KBM-7 (cell line): ENCODE results near the gene ADAM12.

ENCODE experiments used
- DNase-seq: peaks from one replicate; pipeline ENCODE4 v3.0.0-alpha.2; 2015
- in situ Hi-C: fragments of 300-500 bp; cut with MboI; formaldehyde crosslinking; loops from 2 replicates; pipeline ENCODE4 v1.14.3; 2020; ENCODE audit warnings: low sequenced_read_pairs, low pct_unique_long_range_greater_than_20kb, mixed read lengths

ADAM12 gene

DNA sequence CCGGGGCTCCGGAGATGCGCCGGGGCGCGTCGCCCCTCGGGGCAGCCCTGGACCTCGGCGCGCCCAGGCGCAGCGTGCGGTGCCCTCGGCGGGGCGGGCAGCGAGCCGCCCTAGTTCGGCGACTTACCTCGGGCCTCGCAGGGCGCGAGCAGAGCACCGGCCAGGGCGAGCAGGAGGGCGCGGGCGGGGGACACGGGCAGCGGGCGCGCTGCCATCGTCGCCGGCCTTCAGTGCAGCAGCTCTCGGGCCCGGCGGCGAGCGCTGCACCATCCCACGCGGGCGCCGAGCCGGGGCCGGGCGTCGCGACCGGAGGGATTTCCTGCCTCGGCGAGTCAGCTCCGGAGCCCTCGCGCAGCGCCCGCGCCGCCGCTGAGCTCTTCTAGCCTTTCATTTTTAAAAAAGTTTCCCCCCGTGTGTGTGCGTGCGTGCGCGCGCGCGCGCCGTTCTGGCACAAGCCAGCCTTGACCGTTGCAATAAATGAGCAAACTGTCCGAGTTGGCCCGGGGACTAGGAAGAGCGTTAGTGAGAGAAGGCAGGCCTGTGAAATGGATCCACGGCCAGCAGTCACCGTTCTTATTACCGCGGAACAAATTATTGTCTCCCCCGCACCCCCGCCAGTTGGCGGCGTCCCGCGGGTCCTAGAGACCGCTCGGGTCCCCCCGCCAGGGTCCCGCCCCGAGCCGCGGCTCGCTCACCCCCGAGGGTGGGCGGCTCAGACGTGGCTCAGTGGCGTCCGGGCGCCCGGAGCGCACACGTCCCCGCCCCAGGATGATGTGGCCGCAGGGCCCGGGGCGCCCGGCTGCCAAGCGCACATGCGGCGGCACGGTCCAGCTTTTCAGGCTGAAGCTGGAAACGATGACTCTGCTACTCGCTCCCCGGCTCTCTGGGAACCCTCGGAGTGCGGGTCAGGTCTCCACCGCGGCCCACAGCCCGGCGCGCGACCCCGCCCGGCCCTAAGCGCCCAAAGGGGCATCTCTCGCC, at the start of gene ADAM12:
Gene ADAM12 (minus strand): TSS at position 547 of the 981 bp plus-strand sequence. CDS start 332 bp downstream, at position 215.
- no peak for DNase-seq
- in situ Hi-C loops, result no loop called here

DNA sequence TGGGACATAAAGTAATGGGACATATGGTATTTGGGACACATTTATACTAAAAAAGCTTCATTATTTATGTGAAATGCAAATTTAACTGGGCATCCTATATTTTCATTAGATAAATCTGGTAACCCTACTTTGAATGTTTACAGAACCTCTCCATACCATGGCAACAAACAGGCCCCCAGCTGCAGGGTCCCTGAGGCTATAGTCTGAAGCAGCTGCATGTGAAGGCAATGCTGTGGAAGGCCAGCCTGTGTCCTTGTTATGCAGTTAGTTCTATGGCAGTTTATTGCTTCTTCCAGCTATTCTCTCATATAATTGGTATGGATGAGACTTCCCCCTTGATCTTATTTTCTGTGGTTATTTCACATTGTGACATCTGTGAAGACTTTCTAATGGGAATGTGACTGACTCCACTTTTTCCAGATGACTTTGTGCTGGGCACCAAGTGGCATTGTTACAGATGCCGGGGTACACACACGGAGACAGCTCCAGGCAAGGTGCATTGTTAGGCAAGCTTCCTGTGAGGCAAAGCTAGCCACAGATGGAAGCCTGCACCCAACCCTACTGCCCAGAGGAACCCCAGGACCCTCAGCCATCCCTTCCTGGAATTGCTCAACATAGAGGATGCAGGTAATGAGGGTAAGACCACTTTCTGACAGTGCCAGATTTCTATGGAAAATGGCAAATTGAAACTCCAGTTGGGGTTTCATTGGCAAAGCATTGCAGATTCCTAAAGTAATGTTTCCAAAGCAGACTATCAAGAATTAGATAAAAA, 49.5 kb upstream of the ADAM12 start:
- in situ Hi-C loops, result no loop called here
- no peak for DNase-seq

- in situ Hi-C loops, result no loop called here
- no peak for DNase-seq
Observed at GRCh38 chr10:126434235-126434634, 46.0 kb upstream of the ADAM12 start.

GRCh38 chr10:126433351-126433750, 45.1 kb upstream of the ADAM12 start:
- DNase-seq, result no peak
- in situ Hi-C loops, result no loop called here

- no peak for DNase-seq
- in situ Hi-C loops, result no loop called here
Observed at GRCh38 chr10:126432507-126432906, 44.2 kb upstream of the ADAM12 start.

DNA sequence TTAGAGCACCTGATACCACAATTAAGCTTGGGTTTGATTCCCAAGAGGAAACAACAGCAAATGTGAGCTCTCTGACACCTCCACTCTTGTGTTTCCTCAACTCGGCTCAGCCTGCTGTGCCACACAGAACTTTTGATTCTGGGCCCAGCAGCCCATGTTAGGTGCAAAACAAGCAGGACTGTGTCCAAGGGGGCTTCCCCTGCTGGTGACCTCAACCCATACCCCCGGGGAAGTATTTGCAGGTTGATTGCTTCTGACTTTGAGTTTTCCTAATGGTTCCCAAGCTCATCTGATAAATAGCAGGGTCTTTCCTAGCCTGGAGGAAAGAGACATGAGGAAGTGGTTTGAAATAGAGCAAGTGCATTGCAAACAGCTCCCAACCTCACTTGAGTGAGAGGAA, 43.5 kb upstream of the ADAM12 start:
- in situ Hi-C loops, result no loop called here
- DNase-seq, result no peak

DNA sequence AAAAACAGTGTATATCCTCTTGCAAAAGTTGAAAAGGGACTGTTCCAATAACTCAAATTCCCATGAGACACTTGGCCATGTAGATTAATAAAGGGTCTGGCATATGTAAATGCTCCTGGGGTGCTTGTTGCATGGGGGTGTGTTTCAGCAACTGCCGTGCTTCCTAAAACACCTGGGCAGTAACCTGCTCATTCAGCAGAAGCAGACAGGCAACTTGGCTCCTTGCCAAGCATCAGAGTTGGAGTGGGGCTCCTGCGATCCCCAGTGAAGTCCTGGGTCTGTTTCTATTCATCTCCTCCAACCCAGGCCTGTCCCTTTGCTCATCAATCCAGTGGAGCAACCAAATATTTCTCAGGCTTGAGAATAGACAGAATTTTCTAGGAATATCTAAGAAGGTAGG, 42.2 kb upstream of the ADAM12 start:
- no peak for DNase-seq
- in situ Hi-C loops, result no loop called here

- in situ Hi-C loops, result no loop called here
Observed at GRCh38 chr10:126429275-126429674, 41.0 kb upstream of the ADAM12 start.

DNA sequence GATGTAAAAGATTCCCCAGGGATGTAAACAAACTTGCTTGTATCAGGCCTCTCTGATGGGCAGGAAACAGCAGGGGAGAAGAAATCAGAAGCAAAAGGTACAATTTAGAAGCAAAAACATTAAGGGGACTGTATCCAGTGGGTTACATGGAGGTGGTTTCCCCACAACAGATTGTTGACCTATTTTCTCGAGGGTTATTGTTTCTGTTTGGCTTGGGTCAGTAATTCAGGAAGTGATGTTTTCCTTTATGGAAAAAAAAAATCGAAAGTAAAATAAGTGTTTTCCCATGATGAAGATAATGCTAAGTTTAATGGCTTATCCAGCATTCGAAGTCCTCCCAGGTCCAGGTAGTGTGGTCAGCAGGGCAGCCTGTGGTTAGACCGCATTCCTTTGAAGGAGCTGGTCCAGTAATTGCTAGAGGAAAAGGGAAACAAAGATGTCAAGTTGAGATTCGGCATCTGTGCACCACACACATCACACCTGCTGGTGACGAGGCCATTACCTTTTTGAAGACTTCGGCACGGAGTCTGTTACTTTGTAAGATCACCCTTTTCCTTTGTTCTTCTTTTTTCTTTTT, 37.3 kb upstream of the ADAM12 start:
- in situ Hi-C loops, result no loop called here
- no peak for DNase-seq

More at GRCh38 chr10:126429275-126429674, 41.0 kb upstream of the ADAM12 start:
- no peak for DNase-seq

DNA sequence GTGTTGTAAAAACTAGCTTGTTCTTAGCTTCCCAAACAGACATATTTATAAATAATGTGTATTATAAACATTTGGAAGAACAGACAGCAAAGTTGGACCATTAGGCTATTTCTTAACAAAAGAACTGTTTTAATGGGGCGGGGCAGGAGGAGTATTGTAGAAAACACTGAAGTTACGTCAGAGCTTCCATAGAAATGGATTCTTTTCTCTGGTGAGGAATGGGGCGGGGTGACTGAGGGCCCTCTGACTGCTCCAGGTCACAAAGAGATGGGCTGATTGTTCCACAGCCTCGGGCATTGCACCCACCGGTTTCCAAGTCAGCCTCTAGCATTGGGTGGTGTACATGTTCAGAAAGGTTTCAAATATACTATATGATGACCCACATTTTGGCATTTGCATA, 36.8 kb upstream of the ADAM12 start:
- DNase-seq, result no peak
- in situ Hi-C loops, result no loop called here

DNA sequence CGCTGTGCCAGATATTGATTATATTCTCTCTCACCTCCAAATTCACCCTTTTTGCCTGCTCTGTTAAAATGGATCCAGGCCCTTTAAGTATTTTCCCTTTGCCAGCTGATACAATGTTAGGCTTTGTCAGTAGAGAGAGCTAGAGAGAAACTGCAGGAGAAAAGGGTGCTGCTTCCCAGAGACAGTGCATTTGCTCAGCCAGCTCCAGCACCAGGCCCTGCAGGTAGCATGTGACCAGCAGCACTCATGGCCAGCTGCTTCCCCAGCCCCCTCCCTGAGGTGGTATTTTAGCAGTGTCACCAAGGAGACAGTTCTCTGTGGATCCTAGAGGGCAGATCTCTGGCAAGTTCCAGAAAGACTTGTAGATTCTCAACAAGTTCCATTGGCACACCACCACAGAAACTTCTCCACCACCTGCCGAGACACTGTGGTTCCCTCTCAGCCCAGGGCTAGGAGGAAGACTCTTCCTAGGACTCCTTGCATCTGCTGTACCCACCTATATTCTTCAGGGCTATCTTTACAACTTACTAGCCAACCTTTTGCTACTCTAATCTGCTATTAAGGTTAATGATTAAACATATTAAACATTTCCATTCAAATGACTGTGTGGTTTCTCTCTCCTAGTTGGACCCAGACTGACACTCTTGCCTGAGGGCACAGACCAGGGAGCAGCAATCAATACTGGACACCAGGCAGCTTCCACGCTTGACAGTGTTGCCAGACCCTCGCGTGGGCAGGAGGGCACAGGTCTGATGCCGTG, 35.6 kb upstream of the ADAM12 start:
- in situ Hi-C loops, result no loop called here
- no peak for DNase-seq

DNA sequence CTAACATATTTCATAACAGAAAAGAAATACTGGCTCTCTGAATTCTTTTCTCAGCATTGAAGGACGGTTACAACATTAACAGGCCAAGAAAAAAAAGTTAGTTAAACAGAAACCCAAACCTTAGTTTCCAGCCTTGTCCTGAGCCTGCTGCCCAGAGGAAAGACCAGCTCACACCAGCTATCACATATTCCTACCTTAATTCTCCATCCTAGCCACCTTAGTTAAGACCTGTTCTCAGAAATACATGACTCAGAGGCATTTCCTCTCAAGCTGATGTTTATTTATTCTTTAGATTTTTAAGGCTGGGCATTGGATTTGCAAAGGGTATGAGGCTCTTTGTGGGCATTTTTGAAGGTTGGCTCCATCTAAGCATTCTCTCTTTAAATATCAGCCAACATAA, 34.3 kb upstream of the ADAM12 start:
- no peak for DNase-seq
- in situ Hi-C loops, result no loop called here

GRCh38 chr10:126421756-126422256, 33.5 kb upstream of the ADAM12 start:
- DNase-seq, result no peak
- in situ Hi-C loops, result no loop called here

DNA sequence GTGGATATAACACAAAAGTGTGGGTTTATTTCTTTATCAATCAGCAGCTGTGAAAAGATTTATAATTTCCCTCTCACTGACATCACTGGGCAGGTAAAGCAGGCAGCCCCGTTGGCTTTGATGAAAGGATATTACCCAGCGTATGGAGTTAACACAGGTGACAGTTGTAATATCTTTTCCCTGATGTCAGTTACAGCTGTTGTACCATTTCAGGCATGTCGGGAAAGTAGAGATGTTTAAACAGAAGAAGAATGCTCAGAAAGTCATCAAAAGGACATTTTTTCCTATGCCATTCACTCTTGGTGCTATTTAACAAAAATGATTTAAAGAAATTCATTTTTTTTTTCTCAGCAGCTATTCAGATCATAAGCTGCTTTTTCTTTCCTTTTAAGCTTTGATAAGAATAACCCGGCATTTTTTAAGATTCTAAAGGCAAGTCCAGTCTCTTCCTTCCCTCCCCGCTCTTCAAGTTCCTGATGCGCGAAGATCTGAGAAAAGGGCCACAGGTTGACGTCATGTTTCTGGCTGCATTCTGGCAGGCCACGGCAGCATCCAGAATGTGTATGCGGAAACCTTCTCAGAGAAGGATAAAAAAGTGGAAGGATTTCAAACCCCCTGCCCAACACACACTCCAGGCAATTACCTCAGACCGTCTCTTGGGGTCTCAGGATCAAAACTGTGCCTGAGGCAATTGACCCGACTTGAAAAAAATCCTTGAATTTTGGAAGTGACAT, 32.5 kb upstream of the ADAM12 start:
- DNase-seq, result no peak
- in situ Hi-C loops, result no loop called here

DNA sequence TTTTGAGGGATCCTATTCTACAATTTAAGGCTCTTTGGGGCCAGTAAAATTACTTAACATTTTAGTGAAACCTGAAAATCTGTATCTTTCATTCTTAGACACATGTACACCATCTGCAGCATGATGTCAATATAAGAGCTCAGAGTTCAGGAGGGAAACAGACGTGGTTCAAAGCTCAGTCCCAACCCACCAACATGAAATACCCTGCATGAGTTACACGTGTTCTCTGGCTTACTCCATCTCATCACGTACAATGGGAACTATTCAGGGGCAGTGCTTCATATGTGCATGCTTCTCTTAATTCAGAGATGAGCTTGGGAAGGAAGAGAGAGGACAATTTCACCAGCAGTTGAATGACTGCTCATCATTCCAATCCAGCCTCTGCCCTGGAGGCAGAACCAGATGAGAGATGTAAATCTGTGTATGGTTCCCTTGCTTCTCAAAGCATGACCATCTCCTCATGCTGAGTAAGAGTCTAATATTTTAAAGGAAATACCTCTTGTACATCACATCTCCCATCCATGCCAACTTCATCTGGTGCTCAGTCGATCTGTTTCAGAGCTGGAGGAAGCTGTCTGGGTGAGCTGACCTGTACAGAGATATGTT, 29.0 kb upstream of the ADAM12 start:
- no peak for DNase-seq
- in situ Hi-C loops, result no loop called here

GRCh38 chr10:126409821-126410220, 21.5 kb upstream of the ADAM12 start:
- in situ Hi-C loops, result no loop called here
- no peak for DNase-seq

- DNase-seq, result no peak
- in situ Hi-C loops, result no loop called here
Observed at GRCh38 chr10:126408953-126409641, 20.8 kb upstream of the ADAM12 start.
